GM12872 (cell line): ENCODE results near the gene GSDME.

Experiments used
- TF ChIP-seq, protein P1 (sequence below): IDR thresholded peaks from 3 replicates; pipeline ENCODE4 v1.5.1; 2011; ENCODE audit warnings: low read depth, mild to moderate bottlenecking, low read length, moderate library complexity; ENCODE audit not compliant: insufficient read depth

The GSDME gene

GRCh38 chr7:24698531-24699266 lies 58.6 kb downstream of the GSDME start:
- TF ChIP-seq, protein P1, sequence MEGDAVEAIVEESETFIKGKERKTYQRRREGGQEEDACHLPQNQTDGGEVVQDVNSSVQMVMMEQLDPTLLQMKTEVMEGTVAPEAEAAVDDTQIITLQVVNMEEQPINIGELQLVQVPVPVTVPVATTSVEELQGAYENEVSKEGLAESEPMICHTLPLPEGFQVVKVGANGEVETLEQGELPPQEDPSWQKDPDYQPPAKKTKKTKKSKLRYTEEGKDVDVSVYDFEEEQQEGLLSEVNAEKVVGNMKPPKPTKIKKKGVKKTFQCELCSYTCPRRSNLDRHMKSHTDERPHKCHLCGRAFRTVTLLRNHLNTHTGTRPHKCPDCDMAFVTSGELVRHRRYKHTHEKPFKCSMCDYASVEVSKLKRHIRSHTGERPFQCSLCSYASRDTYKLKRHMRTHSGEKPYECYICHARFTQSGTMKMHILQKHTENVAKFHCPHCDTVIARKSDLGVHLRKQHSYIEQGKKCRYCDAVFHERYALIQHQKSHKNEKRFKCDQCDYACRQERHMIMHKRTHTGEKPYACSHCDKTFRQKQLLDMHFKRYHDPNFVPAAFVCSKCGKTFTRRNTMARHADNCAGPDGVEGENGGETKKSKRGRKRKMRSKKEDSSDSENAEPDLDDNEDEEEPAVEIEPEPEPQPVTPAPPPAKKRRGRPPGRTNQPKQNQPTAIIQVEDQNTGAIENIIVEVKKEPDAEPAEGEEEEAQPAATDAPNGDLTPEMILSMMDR = no peak

DNA sequence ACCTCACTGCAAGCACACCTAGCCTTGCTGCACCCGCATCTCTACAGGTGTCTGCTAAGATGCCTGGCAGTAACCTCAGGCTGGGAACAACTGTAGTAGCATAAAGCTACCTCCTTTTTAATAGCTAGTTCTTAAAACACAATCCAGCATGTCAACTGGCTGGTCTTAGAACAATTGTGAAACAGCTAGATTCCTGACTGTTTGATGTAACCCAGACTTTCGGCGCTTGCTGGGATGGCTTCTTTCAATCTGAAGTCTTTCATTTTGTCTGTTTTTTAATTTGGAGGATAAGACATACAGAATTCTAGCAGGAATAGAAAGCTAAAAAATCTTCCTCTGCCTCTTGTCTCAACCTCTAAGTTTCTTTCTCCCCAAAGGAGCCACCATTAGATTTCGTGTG lies 59.8 kb downstream of the GSDME start:
- TF ChIP-seq, protein P1 = no peak

GRCh38 chr7:24692592-24692991 lies 64.7 kb downstream of the GSDME start:
- TF ChIP-seq, protein P1 = no peak

GRCh38 chr7:24690251-24690650 lies 67.0 kb downstream of the GSDME start:
- TF ChIP-seq, protein P1 = no peak

DNA sequence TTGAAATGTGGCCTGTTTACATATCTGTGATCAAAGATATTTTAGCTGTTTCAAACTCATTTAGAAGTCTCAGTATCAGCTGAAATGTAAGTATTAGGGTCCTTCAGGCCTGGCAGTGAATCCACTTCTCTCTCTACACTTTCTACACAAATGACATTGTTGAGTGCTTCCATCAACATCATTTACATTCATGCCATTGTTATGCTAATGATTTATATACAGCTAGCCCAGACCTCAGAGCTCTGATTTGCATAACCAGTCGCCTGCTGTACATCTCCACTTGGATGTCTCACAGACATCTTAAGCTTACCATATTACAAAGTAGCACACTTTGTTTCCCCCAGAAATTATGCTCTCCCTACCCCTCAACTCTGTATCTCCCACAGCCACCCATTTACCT lies 71.6 kb downstream of the GSDME start:
- TF ChIP-seq, protein P1 = no peak

GRCh38 chr7:24670782-24671181 lies 86.5 kb downstream of the GSDME start:
- TF ChIP-seq, protein P1 = no peak

- TF ChIP-seq, protein P1 = no peak
These were observed 87.2 kb downstream of the GSDME start for GRCh38 chr7:24669971-24670591.
